ENCODE results near the gene ATXN10.

- TF ChIP-seq KDM6A (CRISPR knock-in tag; IDR thresholded peaks at IDR 0.05; ENCODE audit: low read depth) (no peak), XBP1 (CRISPR knock-in tag; IDR thresholded peaks at IDR 0.05) (no peak), POLR2A (IDR thresholded peaks at IDR 0.05; ENCODE audit: insufficient read depth in 1 of 2, low read depth in 2 of 2, low read length in 2 of 2) (no peak), USF2 (IDR thresholded peaks at IDR 0.05; ENCODE audit: low read depth, low read length) (no peak), USF2 (CRISPR knock-in tag; IDR thresholded peaks at IDR 0.05; ENCODE audit: borderline replicate concordance) (no peak), MYC (CRISPR knock-in tag; IDR thresholded peaks at IDR 0.05; ENCODE audit: borderline replicate concordance) (no peak), ZNF776 (CRISPR knock-in tag; IDR thresholded peaks at IDR 0.05) (no peak)
Measured at GRCh38 chr22:45758603-45759002, 87.0 kb downstream of the ATXN10 start.

Data from HepG2 (cell line).